ENCODE results near the gene GPR183.

DNA sequence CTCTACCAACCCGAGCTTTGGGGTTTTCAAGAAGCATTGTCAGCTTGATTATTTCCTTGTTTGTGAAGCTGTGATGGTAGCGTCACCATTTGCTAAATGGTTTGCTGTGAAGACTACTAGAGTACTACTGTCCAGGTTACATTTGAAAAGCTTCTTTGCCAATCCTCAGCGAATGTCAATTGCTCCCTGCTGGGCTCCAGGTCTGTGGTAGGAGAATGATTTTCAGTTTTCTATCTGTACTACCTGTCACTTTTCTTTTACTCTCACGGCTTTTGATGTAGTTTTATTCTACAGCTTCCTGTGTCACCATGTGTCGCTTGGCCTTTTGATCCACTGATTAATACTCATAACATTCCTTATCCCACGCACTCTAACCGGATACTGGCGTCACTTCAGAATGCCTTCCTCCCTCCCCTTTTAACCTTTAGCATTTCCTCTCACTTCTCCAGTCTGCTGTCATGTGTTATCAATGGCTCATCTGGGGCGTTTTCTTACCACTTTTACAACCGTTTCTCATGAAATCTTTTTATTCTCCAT is 7.5 kb upstream of the GPR183 start:
- TF ChIP-seq EZH2 (IDR thresholded peaks at IDR 0.05; ENCODE audit: insufficient read depth, poor library complexity, severe bottlenecking), result no peak
- TF ChIP-seq EZH2phosphoT487 (IDR thresholded peaks at IDR 0.05; ENCODE audit: insufficient read depth, low read depth), result no peak

Measured in GM23248 (cell line).